Nucleus accumbens (tissue), 56 donors: ENCODE data around the gene SRGAP3.

Experiments
- DNase-seq, 56 donors: peaks; one replicate each; lab custom pipeline; 2025; lab: John Stamatoyannopoulos, UW

The SRGAP3 gene

DNA sequence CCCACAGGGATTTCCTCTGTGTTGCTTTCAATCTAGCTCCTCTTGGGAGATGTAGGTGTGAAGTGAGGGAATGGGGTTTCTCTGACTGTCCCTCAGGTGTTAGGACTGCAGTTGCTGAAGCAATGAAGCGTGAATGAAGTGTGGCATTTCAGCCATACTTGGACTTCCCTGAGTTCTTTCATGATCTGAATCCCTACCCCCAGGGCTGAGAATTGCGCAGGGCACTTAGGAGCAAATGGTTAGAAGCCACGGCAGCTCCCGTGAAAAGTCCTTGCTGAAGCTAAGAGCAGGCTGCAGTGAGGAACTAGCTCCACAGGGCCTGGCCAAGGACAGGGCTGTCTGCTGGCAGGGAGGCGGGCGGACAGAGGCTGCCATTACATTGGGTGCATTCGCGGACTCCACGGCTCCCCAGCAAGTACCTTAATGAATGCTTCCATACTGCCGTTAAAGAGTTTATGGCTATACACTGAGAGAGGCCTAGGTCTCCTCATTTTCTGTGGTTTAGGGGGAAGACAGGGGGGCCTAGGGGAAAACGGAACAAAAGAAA, 217.1 kb downstream of the SRGAP3 start:
- DNase-seq, result no peak

DNA sequence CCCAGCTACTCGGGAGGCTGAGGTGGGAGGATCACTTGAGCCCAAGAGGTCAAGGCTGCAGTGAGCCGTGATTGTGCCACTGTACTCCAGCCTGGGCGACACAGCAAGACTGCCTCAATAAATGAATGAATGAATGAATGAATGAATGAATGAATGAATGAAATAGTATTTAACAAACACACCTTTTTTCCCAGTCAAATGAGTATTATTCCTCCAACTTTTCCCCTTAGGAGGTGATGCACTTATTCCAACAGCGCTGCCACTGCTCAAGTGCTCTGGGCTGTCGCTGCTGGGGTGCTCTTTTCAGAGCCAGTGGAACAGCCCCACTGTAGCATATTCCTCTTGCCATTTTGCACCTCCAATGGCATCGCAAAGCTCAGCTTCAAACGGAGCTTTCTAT, 219.4 kb downstream of the SRGAP3 start:
- DNase-seq, result no peak

DNA sequence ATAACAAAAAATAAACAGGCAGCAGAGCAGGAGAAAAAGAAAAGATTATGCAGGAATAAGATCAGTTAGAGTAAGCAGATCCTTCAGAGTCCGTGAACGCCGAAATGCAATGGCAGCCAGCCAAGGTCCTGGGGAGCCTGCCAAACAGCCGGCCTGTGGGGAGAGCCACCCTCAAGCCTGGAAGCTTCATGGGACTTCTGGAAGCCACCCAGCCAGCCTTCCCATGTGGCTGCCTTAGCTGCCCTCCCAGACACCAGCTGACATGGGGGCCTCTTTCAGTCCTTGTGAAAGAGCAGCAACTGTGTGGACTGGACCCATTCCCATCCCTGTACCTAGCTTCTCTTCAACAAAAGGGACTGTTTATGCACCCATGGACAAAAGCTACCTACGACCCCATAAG, 221.3 kb downstream of the SRGAP3 start:
- DNase-seq, result peak in 55 of 56 donors; percentile 19 to 90 (median 75)

DNA sequence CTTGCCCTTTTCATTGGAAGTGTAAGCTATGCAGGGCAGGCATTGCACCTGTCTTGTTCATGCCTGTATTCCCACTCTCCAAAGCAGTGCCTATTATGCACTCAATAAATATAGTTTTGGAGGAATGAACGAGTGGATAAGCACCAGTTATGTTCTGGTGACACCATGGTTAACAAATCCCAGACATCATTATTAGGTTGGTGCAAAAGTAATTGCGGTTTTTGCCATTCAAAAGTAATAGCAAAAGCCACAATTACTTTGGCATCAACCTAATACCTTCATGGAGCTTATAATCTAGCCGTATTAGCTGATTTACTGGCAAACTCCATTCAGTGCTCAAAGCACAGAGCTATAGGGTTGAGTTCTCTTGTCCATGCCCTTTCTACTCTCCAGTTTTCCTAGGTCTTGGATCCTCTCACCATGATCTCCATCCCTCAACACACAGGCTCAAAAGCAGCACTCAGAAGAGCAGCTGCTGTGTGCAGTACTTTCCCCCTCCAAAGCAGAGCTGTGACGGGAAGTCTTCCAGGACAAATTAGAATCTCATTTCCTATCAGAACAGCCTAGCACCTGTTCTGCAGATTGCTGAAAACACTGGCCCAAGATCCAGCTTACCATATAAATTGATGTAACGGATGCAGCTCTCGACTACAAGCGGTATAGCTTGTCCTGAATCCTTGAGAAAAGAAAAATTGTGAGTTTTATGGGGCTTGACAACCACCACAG, 223.0 kb downstream of the SRGAP3 start:
- DNase-seq, result no peak

DNA sequence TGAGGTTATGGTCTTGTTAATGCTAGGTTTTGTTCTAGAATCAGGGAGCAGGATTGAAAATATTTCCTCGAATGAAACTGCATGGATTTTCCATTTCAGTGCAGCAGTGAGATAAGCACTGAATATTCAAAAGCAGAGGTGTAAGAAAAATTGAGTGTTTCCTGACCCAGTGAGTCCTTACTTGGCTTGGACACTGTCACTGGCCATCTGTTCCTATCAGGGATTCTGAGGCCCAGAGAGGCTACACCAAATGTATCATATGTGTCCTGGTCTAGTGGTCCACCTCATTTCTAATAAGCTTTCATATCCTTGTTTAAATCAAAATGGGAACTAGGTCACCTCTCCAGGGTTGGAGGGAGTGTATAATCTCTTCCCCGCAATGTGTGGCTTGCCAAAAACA, 225.1 kb downstream of the SRGAP3 start:
- no peak for DNase-seq

DNA sequence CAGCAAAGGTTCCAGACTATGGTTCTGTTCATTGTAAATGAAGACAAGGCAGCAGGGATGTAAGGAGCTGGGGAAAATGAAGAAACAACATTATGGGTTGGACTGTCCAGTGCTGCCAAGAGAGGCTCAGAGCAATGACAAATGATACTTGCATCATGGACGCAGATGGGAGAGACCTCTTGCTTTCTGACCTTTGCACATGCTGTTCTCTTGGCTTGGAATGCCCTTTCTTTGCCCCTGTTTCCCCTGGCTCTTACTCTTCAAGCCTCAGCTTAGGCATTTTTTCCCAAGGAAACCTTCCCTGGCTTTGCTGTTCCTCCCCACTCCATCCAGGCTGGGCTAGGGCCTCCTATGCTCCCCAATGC, 226.2 kb downstream of the SRGAP3 start:
- no peak for DNase-seq

DNA sequence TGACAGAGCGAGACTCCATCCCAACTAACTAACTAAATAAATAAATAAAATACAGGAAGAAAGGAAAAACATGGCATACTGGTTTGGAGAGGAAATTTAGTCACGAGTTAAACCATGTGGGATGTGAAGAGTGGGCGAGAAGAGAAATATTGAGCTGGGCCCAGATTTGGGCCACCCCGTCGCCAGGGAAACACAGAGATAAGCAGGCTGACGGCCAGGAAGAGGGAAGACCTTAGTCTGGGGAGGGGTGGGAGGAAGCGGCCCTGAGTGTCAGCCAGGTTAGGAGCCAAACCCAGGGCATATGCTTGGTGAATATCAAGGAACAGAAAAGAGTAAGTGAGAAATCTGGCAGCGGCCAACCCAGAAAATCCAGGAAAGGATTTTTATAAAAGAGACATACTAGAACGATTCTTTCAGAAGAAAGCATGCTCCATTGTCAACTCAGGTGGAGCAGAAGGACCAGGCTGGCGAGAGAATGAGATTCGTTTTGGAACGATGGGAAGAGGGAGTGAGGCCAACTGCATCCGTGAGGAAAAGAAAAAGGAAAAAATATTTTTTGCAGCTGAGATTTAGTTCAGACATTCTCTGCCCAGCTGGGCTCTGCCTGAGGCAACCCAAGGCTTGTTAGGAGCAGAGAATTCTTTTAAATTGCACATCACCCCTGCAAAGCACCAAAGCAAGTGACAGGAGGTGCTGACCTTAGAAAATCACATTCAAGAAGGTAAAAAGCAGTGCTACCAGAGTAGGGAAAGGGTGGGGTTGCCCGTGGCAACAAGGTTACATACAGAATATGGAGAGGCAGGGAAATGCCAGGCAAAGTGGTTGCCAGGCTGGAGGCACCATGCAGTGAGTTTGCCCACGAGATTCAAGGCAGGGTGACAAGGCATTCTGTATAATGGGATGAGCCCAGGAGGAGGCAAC, 226.9 kb downstream of the SRGAP3 start:
- peak in 2 of 56 donors; percentile 5 to 26 for DNase-seq

DNA sequence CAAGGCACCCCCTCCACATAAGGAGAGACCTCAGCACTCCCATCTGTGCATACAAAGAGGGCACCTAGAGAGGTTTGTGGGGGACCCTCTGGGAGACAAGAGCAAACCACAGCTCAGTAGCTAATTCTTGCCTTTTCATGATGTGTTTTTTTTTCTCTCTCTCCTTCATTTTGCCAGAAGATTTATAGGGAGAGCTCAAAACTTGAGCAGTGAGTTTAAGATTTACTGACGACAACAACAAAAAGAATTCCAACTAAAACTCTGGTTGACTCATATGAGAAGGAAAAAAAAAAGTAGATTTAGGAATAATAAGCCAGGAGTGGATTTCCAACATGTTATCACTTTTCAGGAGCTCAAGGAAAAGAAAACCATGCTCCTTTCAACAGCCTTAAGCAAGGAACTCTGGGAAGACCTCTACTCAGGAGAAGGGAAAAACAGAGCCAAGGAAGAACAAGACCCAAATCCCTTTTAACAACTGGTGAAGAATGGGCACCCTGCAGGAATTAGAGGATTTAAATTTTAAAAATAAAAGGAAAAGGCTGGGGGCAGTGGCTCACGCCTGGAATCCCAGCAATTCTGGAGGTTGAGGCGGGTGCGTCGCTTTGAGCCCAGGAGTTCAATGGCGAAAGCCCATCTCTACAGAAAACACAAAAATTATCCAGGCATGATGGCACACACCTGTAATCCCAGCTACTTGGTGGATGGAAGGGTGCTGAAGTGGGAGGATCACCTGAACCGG, 228.0 kb downstream of the SRGAP3 start:
- no peak for DNase-seq

DNA sequence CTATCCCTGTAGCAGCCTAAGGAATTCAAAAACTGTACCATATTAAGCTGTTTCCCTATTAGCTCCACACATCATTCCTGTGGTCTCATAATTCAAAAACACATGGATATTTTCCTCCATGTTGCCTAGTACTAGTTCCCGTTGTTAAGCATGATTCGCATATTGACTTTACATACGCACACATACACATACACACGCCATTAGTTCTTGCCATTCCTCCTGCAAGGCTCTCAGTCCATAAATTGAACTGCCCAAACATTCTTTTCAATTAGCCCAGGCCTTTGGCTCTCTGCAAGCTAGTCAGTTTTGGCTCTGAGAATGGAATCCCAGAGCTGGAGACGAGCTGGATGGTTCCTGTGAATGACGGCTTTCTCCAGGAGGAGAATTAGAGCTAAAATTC, 229.0 kb downstream of the SRGAP3 start:
- DNase-seq, result no peak

DNA sequence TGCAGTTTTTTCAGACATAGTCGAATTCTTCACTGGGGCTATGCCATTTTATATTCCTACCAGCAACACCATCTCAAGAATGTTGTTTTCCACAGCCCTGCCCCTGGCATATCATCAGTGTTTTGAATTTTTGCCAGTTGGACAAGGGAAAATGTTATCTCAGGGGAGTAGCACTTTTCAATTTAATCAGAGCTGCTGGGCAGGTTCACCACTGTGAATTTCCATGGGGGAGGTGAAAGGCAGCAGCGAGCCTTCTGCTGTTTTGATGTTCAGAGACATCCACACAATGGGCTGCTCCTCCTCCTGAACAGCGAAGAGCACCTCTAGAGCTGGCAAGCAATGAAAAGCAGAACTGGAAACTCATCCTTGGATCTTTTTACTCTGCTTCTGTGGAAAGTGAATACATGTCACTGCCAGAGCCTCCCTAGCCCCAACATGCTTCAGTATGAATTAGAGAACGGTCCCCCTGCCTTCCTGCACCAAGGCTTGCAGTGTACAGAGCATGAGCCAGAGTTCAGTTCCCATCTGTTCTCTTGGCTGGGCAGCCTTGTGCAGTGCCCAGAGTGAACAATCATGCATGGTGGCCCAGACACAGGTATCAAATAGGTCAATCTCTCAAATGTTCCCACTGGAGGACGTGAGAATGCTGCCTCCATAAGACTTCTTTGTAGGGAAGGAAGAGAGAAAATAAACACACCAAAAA, 230.0 kb downstream of the SRGAP3 start:
- DNase-seq, result no peak

DNA sequence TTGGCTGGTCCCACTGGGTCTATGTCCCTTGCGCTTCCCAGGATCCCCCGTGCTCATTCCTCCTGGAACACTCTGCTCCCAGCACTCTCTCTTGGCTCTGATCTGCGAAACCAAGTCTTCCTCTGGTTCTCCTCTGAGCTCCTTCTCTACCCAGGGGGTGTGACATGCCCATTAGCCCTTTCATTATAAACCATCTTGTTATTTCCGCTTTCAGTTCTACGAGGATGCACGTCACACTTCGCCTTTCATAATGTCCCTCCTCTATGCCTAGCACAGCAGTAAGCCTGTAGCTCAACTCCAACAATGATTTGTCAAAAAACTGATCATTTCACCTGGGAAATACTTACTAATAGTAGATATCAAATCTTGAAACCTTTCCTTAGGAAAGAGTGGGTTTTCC, 234.2 kb downstream of the SRGAP3 start:
- no peak for DNase-seq

DNA sequence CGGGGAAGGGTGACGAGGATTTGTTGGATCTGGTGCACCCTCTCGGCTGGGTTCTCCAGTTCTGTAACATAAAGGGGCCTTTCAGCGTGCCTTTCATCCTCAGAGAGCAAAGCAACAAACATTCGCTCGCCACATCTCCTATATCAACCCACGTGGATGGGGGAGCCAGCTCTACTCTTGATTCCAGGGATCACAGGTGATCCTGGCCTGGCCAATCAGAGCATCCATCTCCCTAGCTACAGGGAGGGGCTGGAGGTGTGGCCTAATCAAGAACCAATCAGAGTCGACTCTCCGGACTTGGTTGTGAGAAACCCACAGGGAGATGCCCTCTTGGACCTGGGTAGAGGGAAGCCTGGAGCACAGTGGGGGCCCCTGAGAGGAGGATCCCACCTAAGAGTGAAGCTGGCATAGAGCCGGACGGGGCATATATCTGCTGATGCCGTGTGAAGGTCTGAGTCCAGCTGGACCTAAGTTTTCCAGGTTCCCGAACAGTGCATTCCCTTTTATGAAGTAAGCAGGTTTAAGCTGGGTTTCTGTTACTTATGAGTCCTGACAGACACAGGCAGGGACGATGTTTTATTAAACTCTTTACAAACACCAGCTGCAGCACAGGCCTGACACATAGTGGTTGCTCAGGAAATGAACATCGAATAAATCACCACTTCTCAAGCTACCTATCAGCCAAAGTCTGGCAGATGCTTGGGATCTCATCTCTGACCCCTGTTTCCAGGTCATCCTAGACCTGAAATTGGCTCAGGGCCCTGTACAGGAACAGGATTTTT, 235.5 kb downstream of the SRGAP3 start:
- DNase-seq, result no peak

DNA sequence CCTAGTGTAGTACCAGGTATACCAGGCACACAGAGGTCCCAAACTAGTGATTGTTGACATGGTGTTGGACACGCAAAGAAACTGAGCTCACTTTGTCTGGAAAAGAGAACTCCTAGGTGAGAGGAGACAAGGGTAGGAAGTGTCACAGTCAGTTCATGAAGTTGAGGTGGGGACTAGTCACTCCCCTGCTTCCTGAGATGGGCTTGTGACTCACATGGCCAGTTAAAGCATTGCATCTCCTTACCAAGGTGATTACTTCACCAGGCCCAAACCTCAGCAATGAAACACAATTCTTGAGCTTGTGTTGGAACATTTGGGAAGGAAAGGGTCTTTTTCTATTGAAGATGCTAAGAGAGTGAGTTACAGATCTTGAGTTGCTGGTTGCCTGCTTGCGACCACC, 236.9 kb downstream of the SRGAP3 start:
- DNase-seq, result no peak

DNA sequence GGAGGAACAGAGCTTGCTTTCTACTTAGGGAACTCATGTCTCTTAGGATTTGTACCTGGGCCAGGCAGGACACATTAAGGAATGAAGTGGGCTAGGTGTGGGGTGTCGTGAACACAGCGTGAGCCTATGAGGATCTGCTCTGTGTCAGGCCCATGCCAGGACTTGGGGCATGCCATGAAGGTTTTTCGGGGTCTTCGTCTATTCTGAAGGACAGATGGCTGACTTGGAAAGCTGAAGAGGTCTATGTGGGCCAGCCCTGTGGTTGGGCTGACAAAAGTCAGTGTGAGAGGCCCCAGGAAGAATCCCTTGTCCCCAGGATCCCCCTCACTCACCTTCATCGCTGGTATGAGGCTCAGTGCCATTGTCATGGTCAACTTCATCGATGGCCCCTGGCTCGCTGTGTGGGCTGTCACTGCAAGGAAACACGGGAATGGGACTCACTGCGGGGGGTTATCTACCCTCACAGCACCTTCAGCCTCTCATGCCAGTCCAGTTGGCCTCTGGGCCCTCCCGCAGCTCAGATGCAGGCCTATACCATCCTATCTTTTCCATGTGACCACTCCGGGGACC, 239.4 kb downstream of the SRGAP3 start:
- no peak for DNase-seq

DNA sequence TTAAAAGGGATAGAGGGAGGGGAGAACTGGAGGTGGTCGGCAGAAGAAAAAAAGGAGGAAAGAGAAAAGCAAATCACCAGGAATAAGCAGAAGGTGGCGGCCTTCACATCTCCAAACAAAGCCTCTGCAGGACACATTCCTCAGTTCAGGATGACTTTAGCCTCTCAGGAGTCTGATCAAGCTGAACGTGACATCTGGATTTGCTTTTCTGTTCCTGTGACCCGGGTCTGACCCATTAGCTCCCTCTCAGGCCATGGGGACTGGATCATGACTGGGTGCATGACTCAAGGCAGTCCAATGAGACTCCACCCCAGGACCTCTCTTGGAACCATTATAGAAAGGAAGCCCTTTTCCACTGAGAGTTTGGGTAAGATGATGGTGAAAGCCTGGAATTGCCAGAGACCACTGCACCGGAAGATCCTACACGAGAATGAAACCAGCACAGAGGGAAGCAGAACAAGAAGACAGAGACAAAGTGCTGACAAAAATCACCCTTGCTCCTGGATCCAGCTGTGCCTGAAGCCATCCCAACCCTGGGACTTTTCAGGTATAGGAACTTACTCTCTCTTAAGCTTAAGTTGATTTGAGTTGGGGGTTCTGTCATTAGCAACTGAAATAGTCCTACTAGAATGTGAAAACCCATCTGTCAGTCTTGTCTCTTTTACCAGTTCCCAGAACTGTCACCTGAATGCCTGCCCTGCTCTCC, 240.7 kb downstream of the SRGAP3 start:
- DNase-seq, result no peak

DNA sequence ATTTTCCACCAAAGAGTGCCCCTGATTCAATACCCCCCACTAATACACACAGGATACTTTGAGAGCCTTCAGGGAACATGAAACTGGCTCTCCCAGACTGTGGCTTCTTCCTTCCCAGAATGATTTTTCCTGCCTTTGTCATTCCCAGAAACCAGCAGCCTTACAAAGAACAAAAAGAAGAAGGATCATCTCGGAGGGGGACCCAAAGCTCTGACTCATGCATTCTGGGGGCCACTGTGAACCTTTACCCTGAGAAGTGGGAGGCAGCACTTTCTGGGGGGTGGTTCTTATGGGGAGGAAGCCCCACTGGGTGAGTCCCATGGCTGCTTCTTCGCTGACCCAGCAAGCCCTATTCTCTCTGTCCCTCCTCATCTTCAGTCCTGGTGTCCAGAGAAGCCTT, 241.5 kb downstream of the SRGAP3 start:
- DNase-seq, result no peak

DNA sequence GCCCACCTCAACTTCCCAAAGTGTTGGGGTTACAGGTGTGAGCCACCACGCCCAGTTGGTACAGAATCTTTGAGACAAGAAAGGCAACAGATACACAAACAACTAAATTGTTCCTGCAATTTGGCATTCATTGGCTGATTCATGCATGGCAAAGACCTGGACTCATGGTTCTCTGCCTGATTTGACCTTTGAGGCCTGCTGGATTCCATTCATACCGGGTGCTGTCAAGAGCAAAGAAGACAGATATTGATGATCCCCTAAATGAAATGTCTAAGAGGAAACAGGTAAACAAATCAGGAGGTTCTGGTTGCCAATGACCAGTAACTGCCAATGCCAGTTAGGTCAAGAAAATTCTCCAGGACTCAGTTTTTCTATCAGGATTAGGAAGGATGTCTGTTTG, 242.2 kb downstream of the SRGAP3 start:
- no peak for DNase-seq

DNA sequence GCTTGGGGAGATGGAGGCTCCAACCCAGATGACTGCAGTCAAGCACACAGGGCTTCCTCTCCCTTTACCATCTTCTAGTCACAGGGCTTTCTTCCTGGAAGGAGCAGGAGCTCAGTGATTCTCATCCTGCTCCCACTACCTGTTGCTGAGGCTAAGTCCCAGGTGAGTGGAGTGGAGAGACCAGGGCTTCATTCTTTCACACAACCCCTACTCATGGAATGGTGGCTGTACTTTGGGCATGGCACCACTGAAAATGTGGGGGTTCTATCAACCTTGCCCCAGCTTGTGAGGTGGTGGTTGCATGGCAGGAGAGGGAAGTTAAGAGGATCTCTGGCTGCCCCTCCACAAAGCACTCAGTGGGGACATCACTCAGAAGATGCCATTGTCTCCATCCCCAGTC, 249.4 kb downstream of the SRGAP3 start:
- no peak for DNase-seq

DNA sequence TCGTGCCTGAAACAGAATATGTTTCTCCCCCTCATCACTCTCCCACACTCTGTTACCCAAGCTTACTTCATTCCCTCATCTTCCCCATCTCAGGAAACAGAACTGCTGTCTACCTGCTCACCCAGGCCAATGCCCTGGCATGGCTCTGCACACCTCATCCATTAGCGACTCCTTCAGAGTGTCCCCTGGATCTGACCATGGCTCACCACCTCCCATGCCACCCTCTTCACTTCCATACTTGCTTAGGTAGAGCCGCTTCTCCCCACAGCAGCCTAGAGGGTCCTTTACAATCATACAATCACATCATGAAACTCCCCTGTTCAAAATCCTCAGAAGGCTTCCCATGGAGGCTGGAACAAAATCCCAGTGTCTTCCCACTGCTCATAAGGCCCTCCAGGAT, 252.3 kb downstream of the SRGAP3 start:
- DNase-seq, result no peak
